Panc1 (cell line): ENCODE measurements around the gene ZC3H8. TPM values are rescaled to one million over a fixed set of nuclear protein-coding genes. Genes with fewer than 3 reads are reported as not detected.

Experiments used
- ATAC-seq: fragments of 200-7000 bp; cut with Tn5 transposase; 2 replicates; pipeline ENCODE4 v1.9.1; 2020; ENCODE audit warnings: mild to moderate bottlenecking, moderate library complexity
- BruUV-seq: library from RNA; stranded (reverse); fragments of 400-500 nt; replicated peaks from 2 replicates; lab custom pipeline; 2021; lab: Mats Ljungman, UMichigan
- CTCF ChIA-PET: fragments of 300-600 bp; sonication (Branson Sonifier 250); formaldehyde crosslinking; loops from one replicate; lab custom pipeline; 2022; ENCODE audit warnings: antibody characterized with exemption; lab: Charles Lee
- POLR2A ChIA-PET: fragments of 300-600 bp; sonication (Branson Sonifier 250); formaldehyde crosslinking; loops from one replicate; lab custom pipeline; 2022; ENCODE audit warnings: antibody characterized with exemption; lab: Charles Lee
- DNase-seq: peaks from one replicate; pipeline ENCODE4 v3.0.0-alpha.2; 2010; ENCODE audit warnings: low read depth, low spot score
- H3K27ac ChIP-seq: 2 replicates; pipeline ENCODE4 v1.5.1; 2011; ENCODE audit warnings: mild to moderate bottlenecking, low read length, inconsistent platforms
- H3K27me3 ChIP-seq: fragments of 200-500 bp; sonication (Bioruptor generic); 2 replicates; pipeline ENCODE4 v1.6.0; 2014; ENCODE audit warnings: low read length, inconsistent platforms; ENCODE audit not compliant: control insufficient read depth, insufficient read depth
- H3K36me3 ChIP-seq: fragments of 200-500 bp; sonication (Bioruptor generic); 2 replicates; pipeline ENCODE4 v1.5.1; 2014; ENCODE audit warnings: inconsistent platforms, mild to moderate bottlenecking, low read length, moderate library complexity; ENCODE audit not compliant: control insufficient read depth, insufficient read depth
- H3K4me1 ChIP-seq: 2 replicates; pipeline ENCODE4 v1.5.1; 2011; ENCODE audit warnings: inconsistent platforms, mild to moderate bottlenecking, low read length, moderate library complexity; ENCODE audit not compliant: control insufficient read depth, insufficient read depth
- H3K4me3 ChIP-seq, 2 experiments: 2 replicates each; pipeline ENCODE4 v1.5.1; 2011 to 2012; ENCODE audit warnings: low read depth in 2 of 2, low read length in 2 of 2, mild to moderate bottlenecking in 2 of 2, inconsistent platforms in 1 of 2, moderate library complexity in 1 of 2
- H3K9me3 ChIP-seq: fragments of 200-500 bp; sonication (Bioruptor generic); 2 replicates; pipeline ENCODE4 v1.5.1; 2014; ENCODE audit warnings: low read depth, mild to moderate bottlenecking, inconsistent platforms, low read length, moderate library complexity; ENCODE audit not compliant: control insufficient read depth, insufficient read depth
- POLR2AphosphoS5 ChIP-seq: IDR thresholded peaks from 2 replicates; pipeline ENCODE4 v1.6.1; 2012; ENCODE audit warnings: mild to moderate bottlenecking, low read depth, low read length, moderate library complexity
- REST ChIP-seq, 2 experiments: IDR thresholded peaks; 2 replicates each; pipeline ENCODE4 v1.6.1; 2011 to 2012; ENCODE audit warnings: low read depth in 2 of 2, control low read depth in 1 of 2, low read length in 1 of 2, mild to moderate bottlenecking in 1 of 2, moderate library complexity in 1 of 2; ENCODE audit not compliant: insufficient read depth in 1 of 2
- SIN3A ChIP-seq: IDR thresholded peaks from 2 replicates; pipeline ENCODE4 v1.6.1; 2012; ENCODE audit warnings: low read depth, mild to moderate bottlenecking, low read length, moderate library complexity, borderline replicate concordance; ENCODE audit not compliant: insufficient read depth
- TCF7L2 ChIP-seq: IDR thresholded peaks from 2 replicates; pipeline ENCODE4 v1.6.1; 2011; ENCODE audit warnings: mild to moderate bottlenecking, low read depth, low read length, inconsistent platforms
- in situ Hi-C: cut with HindIII; loops from 2 replicates; pipeline ENCODE4 v1.10.0; 2016; ENCODE audit warnings: low sequenced_read_pairs, low pct_unique_long_range_greater_than_20kb
- intact Hi-C: fragments of 100-400 bp; cut with micrococcal nuclease; formaldehyde crosslinking; loops from one replicate; pipeline ENCODE4 v1.10.0; 2022; ENCODE audit not compliant: unreplicated experiment
- total RNA-seq: library from RNA; stranded (reverse); gene quantifications from one replicate; pipeline ENCODE4 v1.2.1, GENCODE V29; 2021; ENCODE audit not compliant: unreplicated experiment
- TF ChIP-seq, protein P1 (sequence below): fragments of 450-650 bp; IDR thresholded peaks from 2 replicates; pipeline ENCODE4 v1.5.1; 2017; ENCODE audit warnings: mild to moderate bottlenecking

Gene ZC3H8
- total RNA-seq, 1 experiment from 2014 or later: 4.4 TPM

DNA sequence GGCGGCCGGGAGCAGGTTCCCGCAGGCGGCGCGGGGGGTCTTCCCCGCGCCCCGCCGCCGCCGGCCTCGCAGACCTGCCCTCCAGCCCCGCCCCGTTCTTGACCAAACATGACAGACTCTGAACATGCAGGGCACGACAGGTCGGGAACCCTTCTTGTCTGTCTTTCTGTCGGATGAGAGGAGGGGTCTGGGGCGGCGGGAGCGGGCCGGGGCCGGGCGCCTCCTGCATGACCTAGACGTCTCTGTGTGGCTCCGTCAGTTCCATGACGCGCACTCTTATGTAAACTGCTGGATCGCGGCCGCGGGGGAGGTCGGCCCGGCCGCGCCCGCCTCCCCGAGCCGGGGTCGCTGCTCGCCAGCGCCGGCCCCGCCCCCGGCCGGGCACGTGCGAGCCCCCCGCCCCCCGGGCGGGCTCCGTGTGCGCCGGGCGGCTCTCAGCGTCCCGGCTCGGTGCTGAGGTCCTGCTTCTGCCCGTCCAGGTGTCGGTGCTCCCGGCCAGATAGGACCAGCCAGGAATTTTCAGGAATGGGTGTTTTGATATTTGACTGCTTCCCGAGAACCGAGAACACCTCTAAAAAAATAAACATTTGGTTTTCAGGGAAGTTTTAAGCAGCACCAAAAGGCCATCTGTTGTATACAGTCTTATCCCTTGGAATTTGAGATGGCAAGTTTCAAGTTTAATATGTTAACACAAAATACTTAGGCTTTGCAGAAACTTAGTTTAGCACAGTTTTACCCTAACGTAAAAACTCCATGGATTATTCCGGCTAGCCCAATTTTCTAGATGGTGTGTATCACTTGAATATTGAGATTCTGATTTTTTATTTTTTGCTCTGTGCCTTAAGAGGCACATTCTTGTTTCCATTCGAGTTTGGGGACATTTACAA lies 21.3 kb upstream of the ZC3H8 start:
- ATAC-seq (peak; percentile 88), DNase-seq (no peak)
- no peaks in the 10 kb centered on the region for H3K9me3 ChIP-seq
- ChIA-PET CTCF (no interaction called here), POLR2A (no interaction called here)
- no TSS peak for BruUV-seq
- TF ChIP-seq TCF7L2: no peak
- no peak for TF ChIP-seq REST (IDR thresholded peaks at IDR 0.05; ENCODE audit: insufficient read depth in 1 of 2, low read depth in 2 of 2, low read length in 1 of 2)
- 0 out of 2 replicates have a peak, but pooled peaks have one; percentile 37 for TF ChIP-seq SIN3A
- peak; percentile 39; the same call in 1 of the 2 replicates for TF ChIP-seq POLR2AphosphoS5
- no peaks in the 10 kb centered on the region for H3K36me3 ChIP-seq
- intact Hi-C loops (no loop called here), in situ Hi-C loops (no loop called here)
- H3K27me3 ChIP-seq: no peaks in the 10 kb centered on the region
- peak overlapping the region; percentile 95 for H3K27ac ChIP-seq
- peak overlapping the region; percentile 87 to 88 for H3K4me3 ChIP-seq
- peaks cover 6% of the 10 kb centered on the region; the same call in 1 of the 2 replicates for H3K4me1 ChIP-seq

DNA sequence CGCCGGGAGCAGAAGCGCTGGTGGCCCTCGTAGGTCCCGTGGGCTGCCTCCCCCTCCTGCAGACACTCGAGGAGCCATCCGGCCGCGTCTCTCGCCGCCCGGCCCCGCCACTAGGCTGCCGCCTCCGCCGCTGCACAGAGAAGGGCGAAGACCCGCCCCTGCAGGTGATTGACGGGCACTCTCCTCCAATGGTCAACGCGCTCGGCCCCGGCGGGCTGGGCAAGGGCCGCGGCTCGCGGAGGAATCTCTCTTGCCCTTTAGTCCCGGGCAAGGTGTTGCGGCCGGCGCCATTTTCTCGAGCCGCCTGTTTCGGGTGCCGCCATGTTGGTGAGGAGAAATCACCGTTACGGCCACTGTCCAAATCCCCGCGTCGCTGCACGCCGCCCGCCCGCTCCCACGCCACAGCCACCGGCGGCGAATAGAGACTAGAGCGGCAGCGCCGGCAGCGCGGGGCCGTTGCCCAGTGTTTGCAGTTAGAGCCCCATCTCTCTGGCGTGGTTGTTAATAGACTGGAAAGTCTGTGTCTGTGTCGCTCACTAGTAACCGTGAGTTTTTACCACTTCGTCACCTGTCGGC lies 20.6 kb upstream of the ZC3H8 start, which contains the start of gene ZC3H6:
TSS of gene ZC3H6 (plus strand) at position 287 of the 576 bp plus-strand sequence. CDS start 398 bp downstream, outside the sequence.
- POLR2A ChIA-PET: interaction anchor here (0.6 to 0.7 kb wide), 2 partner anchors 32 to 158 kb away, joined by 11 read pairs; no protein-coding TSS in a partner anchor
- in situ Hi-C loops: no loop called here

More for the DNA sequence above, 20.6 kb upstream of the ZC3H8 start, which contains the start of gene ZC3H6:
- BruUV-seq: no TSS peak
- peak within 1 kb of the TSS; percentile 96 for H3K27ac ChIP-seq
- peak within 1 kb of the TSS; percentile 87 to 88 for H3K4me3 ChIP-seq
- peaks cover 6% of the 10 kb centered on the region; the same call in 1 of the 2 replicates for H3K4me1 ChIP-seq
- no peaks in the 10 kb centered on the region for H3K36me3 ChIP-seq
- no peaks in the 10 kb centered on the region for H3K27me3 ChIP-seq
- no peaks in the 10 kb centered on the region for H3K9me3 ChIP-seq
- CTCF ChIA-PET: no interaction called here
- TF ChIP-seq SIN3A (peak; percentile 81; the same call in 1 of the 2 replicates), POLR2AphosphoS5 (peak; percentile 93), TCF7L2 (peak; percentile 75), REST (IDR thresholded peaks at IDR 0.05; ENCODE audit: insufficient read depth in 1 of 2, low read depth in 2 of 2, low read length in 1 of 2) (peak in 1 of 2 experiments; percentile 50; a peak in 1 of 4 replicates)
- TF ChIP-seq, protein P1, sequence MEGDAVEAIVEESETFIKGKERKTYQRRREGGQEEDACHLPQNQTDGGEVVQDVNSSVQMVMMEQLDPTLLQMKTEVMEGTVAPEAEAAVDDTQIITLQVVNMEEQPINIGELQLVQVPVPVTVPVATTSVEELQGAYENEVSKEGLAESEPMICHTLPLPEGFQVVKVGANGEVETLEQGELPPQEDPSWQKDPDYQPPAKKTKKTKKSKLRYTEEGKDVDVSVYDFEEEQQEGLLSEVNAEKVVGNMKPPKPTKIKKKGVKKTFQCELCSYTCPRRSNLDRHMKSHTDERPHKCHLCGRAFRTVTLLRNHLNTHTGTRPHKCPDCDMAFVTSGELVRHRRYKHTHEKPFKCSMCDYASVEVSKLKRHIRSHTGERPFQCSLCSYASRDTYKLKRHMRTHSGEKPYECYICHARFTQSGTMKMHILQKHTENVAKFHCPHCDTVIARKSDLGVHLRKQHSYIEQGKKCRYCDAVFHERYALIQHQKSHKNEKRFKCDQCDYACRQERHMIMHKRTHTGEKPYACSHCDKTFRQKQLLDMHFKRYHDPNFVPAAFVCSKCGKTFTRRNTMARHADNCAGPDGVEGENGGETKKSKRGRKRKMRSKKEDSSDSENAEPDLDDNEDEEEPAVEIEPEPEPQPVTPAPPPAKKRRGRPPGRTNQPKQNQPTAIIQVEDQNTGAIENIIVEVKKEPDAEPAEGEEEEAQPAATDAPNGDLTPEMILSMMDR: no peak
- peak; percentile 76 for DNase-seq
- peak; percentile 98 for ATAC-seq
- intact Hi-C loops: no loop called here
